Duodenal mucosa (tissue), 2 donors: ENCODE data around the gene ANO4.

Source experiments
- H3K27ac ChIP-seq: one replicate; pipeline ENCODE4 v1.7.0; 2013; ENCODE audit warnings: low read depth, low read length
- H3K27me3 ChIP-seq, 2 donors: one replicate each; pipeline ENCODE4 v1.7.0; 2013; ENCODE audit warnings: low read length in 2 of 2, control low read depth in 1 of 2; ENCODE audit not compliant: insufficient read depth in 2 of 2, control insufficient read depth in 1 of 2
- H3K36me3 ChIP-seq, 2 donors: one replicate each; pipeline ENCODE4 v1.7.0; 2013; ENCODE audit warnings: low read length in 2 of 2, control low read depth in 1 of 2; ENCODE audit not compliant: insufficient read depth in 2 of 2, control insufficient read depth in 1 of 2
- H3K4me1 ChIP-seq, 2 donors: one replicate each; pipeline ENCODE4 v1.7.0; 2013; ENCODE audit warnings: low read length in 2 of 2, control low read depth in 1 of 2; ENCODE audit not compliant: insufficient read depth in 2 of 2, control insufficient read depth in 1 of 2
- H3K4me3 ChIP-seq, 2 donors: one replicate each; pipeline ENCODE4 v1.7.0; 2013; ENCODE audit warnings: low read length in 2 of 2, low read depth in 1 of 2
- H3K9ac ChIP-seq, 2 donors: one replicate each; pipeline ENCODE4 v1.7.0; 2013; ENCODE audit warnings: low read length in 2 of 2, low read depth in 1 of 2
- H3K9me3 ChIP-seq, 2 donors: one replicate each; pipeline ENCODE4 v1.7.0; 2013; ENCODE audit warnings: low read length in 2 of 2, control low read depth in 1 of 2; ENCODE audit not compliant: control insufficient read depth in 1 of 2

ANO4 gene

DNA sequence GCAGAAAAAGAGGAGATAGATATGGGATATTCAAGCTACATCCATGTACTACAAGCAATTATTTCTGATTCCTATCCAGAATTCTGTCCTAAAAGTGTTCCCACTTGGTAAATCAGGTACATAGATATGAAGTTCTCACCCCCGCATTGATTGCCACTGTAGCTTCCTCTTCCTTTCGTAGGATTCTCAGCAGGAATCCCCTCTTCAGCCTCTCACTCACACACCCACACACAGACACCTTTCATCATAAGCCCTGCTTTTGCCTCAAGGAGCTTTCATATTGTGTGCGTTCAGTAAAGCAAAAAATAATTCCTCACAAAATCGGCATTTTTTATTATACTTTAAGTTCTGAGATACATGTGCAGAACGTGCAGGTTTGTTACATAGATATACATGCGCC lies 69.8 kb downstream of the ANO4 start:
- Histone ChIP-seq H3K9ac (no peak overlapping the region), H3K27me3 (no peaks in the 10 kb centered on the region), H3K9me3 (no peaks in the 10 kb centered on the region), H3K27ac (no peak overlapping the region), H3K36me3 (no peaks in the 10 kb centered on the region), H3K4me3 (no peak overlapping the region), H3K4me1 (no peaks in the 10 kb centered on the region)

DNA sequence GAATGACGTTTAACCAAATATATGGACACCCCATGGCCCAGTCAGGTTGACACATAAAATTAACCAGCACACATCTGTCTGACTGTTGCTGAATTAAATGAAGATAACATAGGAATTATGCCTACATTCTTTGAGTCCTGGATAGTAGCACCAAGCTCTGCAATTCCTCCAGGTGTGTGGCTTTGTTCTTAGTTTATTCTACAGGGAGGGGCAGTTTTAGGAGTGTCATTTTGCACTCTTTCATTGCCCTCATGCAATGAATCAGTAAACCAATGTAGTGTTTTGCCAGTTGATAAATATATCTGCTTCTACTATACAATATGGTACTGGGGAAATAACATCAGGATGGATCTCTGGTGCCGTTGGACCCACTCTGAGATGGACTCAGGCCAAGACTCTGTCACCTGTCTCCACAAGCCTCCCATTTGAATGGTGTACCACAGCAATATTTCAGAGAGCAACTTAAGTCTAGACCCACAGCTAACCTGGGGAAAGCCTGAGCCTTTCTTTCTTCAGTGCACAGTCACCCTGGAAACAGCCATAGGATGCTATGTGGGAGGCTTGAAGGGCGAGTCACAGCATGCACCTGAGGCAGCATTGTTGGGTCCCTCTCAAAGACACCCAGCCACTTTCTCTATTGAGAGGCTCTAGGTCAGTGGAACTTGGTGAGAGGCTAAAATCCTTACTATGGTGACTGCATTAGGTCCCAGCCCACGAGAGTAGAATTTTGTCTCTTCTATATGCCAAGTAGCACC lies 73.2 kb downstream of the ANO4 start:
- H3K9ac ChIP-seq, result no peak overlapping the region
- no peak overlapping the region for H3K4me3 ChIP-seq
- H3K27me3 ChIP-seq, result no peaks in the 10 kb centered on the region
- no peak overlapping the region for H3K27ac ChIP-seq
- no peaks in the 10 kb centered on the region for H3K36me3 ChIP-seq
- H3K4me1 ChIP-seq, result no peaks in the 10 kb centered on the region
- H3K9me3 ChIP-seq, result no peaks in the 10 kb centered on the region

DNA sequence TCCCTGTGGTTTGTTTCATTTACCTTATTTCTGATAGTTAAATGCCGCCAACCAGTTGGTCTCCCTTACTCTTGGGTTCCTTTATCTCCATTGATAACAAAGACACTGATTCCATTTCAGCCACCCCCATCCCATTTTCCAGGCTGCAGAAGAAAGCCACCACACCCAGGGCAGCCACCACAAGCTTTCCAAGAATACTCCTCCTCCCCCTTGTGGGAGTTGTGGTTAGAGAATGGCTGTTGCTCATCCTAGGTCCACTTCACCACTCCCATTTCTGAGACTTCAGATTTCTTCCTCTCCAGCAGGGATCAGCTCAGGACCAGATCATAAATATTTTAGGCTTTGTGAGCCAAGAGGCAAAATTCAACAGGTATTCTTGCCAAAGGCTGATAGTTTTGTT lies 73.9 kb downstream of the ANO4 start:
- H3K4me1 ChIP-seq, result no peaks in the 10 kb centered on the region
- no peak overlapping the region for H3K4me3 ChIP-seq
- H3K9ac ChIP-seq, result no peak overlapping the region
- no peaks in the 10 kb centered on the region for H3K36me3 ChIP-seq
- no peaks in the 10 kb centered on the region for H3K27me3 ChIP-seq
- no peaks in the 10 kb centered on the region for H3K9me3 ChIP-seq
- H3K27ac ChIP-seq, result no peak overlapping the region

DNA sequence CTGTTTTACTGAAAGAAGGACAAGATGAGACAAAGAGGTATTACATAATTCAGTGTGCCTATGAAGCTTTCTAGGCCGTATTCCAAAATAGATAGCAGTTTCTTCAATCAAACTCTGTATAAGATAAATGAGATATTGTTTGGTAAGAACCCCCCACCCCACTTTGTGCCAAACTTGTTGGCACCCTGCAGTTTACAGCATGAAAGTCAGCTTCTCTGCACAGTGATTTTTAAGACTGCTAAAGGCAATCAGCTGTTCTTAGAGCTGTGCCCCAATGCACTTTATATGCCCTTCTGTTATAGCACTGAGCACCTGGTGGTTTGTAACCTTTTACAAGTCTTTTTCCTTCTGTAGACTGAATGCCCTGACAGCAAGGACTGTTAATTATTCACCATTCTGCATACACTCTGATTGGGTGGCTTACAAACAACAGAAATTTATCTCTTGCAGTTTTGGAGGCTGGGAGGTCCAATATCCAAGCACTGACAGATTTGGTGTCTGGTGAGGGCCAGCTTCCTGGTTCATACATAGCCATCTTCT lies 76.7 kb downstream of the ANO4 start:
- Histone ChIP-seq H3K4me3 (no peak overlapping the region), H3K4me1 (no peaks in the 10 kb centered on the region)

DNA sequence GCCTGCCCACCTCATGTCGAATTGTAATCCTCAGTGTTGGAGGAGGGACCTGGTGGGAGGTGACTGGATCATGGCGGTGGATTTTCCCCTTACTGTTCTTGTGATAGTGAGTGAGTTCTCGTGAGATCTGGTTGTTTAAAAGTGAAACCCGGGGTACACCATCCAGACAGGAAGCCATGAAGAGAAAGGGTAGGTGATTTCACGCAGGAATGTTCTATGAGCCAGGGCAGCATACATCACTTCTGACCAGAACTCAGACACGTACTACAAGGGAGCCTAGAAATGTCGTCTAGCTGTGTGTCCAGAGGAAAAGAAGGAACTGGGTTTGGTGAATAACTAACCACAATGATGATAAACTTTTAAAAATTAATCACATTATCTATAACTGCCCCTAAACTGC lies 80.6 kb downstream of the ANO4 start:
- Histone ChIP-seq H3K27ac (no peak overlapping the region), H3K4me3 (no peak overlapping the region), H3K9me3 (no peaks in the 10 kb centered on the region), H3K27me3 (no peaks in the 10 kb centered on the region), H3K9ac (no peak overlapping the region), H3K4me1 (no peaks in the 10 kb centered on the region), H3K36me3 (no peaks in the 10 kb centered on the region)

More for the DNA sequence above, 76.7 kb downstream of the ANO4 start:
- Histone ChIP-seq H3K36me3 (no peaks in the 10 kb centered on the region), H3K9ac (no peak overlapping the region), H3K27me3 (no peaks in the 10 kb centered on the region), H3K27ac (no peak overlapping the region), H3K9me3 (no peaks in the 10 kb centered on the region)

DNA sequence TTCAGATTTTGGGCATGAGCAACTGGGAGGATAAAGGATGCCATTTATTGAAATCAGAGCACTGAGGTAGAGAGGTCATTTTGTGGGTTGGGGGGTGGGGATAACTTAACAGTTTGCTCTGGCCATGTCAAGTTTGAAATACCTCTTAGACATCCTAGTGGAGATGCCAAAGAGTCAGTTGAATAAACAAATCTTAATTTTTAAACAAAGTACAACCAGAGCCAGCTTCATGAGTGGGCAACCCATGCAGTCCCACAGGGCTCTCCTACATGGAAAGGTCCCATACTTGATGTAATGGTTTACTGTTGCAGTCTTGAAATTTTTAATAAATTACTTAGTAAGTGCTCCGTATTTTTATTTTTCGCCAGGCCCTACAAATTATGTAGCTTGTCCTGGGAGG lies 81.2 kb downstream of the ANO4 start:
- no peak overlapping the region for H3K9ac ChIP-seq
- H3K27me3 ChIP-seq, result no peaks in the 10 kb centered on the region
- H3K27ac ChIP-seq, result no peak overlapping the region
- no peaks in the 10 kb centered on the region for H3K36me3 ChIP-seq
- H3K9me3 ChIP-seq, result no peaks in the 10 kb centered on the region
- no peak overlapping the region for H3K4me3 ChIP-seq
- H3K4me1 ChIP-seq, result no peaks in the 10 kb centered on the region

DNA sequence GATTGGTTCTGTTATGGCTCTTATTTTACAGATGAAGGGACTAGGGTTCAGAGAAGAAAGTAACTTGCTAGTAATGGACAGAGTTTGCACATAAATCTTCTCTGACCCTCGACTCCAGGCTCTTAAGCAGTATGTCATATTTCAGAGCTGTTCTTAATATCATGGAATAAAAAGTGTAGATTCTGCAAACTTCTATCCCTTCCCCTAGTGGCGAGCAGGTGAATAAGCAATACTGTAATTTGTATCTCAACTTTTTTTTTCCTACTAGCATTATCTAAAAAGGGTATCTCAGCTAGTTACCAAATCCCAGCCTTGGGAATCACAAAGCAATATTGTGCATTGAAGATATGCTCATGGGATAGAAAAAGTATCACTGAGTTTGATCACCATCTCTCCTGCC lies 83.2 kb downstream of the ANO4 start:
- no peak overlapping the region for H3K4me3 ChIP-seq
- no peaks in the 10 kb centered on the region for H3K36me3 ChIP-seq
- no peak overlapping the region for H3K27ac ChIP-seq
- H3K9ac ChIP-seq, result no peak overlapping the region
- H3K4me1 ChIP-seq, result no peaks in the 10 kb centered on the region
- H3K9me3 ChIP-seq, result no peaks in the 10 kb centered on the region
- no peaks in the 10 kb centered on the region for H3K27me3 ChIP-seq

DNA sequence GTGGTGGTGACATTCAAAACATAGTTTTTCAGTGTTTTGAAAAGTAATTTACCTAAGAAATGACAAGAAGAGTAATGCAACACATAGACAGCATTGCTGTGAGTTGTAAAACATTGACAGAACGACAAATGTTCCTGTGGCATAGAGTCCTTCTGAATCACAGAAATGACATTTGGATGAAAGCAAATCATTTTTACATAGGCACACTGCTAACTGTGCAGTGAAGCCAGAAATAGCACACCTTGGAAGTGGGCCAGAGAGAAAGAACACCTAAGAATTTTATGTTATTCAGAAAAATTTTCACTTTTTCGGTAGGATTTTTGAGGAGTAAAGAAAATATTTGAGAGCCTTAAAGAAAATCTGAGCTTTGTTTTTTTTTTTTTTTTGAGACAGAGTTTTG lies 100.6 kb downstream of the ANO4 start:
- no peaks in the 10 kb centered on the region for H3K36me3 ChIP-seq
- no peaks in the 10 kb centered on the region for H3K27me3 ChIP-seq

DNA sequence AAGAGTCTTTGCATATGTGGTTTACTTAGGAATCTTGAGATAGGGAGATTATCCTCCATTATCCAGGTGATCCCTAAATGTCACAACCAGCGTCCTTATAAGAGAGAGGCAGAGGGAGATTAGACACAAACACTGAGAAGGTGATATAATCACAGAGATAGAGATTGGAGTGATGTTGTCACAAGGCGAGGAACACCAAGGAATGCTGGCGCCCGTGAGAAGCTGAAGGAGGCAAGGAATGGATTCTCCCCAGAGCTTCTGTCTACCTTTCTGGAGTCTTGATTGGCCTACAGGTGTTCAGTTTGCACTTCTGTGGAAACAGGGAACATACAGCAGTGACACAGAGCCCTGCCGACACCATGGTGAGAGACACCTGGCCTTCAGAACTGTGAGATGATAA lies 101.6 kb downstream of the ANO4 start:
- Histone ChIP-seq H3K27me3 (no peaks in the 10 kb centered on the region), H3K9me3 (no peaks in the 10 kb centered on the region), H3K27ac (no peak overlapping the region), H3K4me1 (no peaks in the 10 kb centered on the region), H3K9ac (no peak overlapping the region), H3K4me3 (no peak overlapping the region), H3K36me3 (no peaks in the 10 kb centered on the region)

More for the DNA sequence above, 100.6 kb downstream of the ANO4 start:
- no peak overlapping the region for H3K4me3 ChIP-seq
- H3K9me3 ChIP-seq, result no peaks in the 10 kb centered on the region
- no peaks in the 10 kb centered on the region for H3K4me1 ChIP-seq
- no peak overlapping the region for H3K27ac ChIP-seq
- no peak overlapping the region for H3K9ac ChIP-seq

DNA sequence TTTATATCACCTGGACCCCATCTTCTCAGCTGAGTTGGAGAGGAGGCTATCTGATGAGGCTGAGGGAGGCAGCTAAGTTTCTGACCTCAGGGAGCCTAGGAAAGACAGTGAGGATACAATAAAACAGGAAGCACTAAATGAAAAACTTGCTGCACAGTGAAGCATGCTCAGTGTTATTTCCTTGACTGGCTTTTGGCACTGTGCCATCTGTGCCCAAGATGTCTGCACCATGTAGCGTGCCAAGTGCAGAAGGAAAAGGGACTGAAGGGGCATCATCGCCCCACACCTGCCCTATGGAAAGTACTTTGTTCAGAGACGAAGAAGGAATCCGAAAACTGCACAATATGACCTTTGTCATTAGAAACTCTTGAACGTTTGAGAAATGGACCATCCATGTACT lies 102.7 kb downstream of the ANO4 start:
- Histone ChIP-seq H3K4me1 (no peaks in the 10 kb centered on the region), H3K27me3 (no peaks in the 10 kb centered on the region), H3K9me3 (no peaks in the 10 kb centered on the region), H3K27ac (no peak overlapping the region), H3K9ac (no peak overlapping the region), H3K4me3 (no peak overlapping the region), H3K36me3 (no peaks in the 10 kb centered on the region)
